Psoas muscle (tissue), 8 donors: ENCODE measurements around the gene TNNC1. TPM values are rescaled to one million over a fixed set of nuclear protein-coding genes. Genes with fewer than 3 reads are reported as not detected.

Experiments
- ATAC-seq, 4 donors: fragments of 200-7000 bp; cut with Tn5 transposase; one replicate each; pipeline ENCODE4 v1.9.1; 2020; ENCODE audit warnings: moderate library complexity in 3 of 4, mild to moderate bottlenecking in 2 of 4
- DNase-seq, 2 donors: peaks; one replicate each; pipeline ENCODE4 v3.0.0-alpha.2; 2020
- H3K27ac ChIP-seq: fragments of 200-600 bp; one replicate; pipeline ENCODE4 v1.8.0; 2022
- H3K27me3 ChIP-seq, 3 donors: fragments of 200-600 bp in 1 of 3; one replicate each; pipeline versions ENCODE4 v1.6.1 to v1.8.0; 2013 to 2022; ENCODE audit warnings: low read length in 2 of 3, mild to moderate bottlenecking in 2 of 3, moderate library complexity in 1 of 3; ENCODE audit not compliant: insufficient read depth in 3 of 3
- H3K36me3 ChIP-seq, 2 donors: fragments of 200-600 bp in 1 of 2; one replicate each; pipeline versions ENCODE4 v1.6.1 to v1.8.0; 2013 to 2022; ENCODE audit warnings: low read depth in 1 of 2, mild to moderate bottlenecking in 1 of 2, moderate library complexity in 1 of 2; ENCODE audit not compliant: insufficient read depth in 1 of 2
- H3K4me1 ChIP-seq: fragments of 200-600 bp; one replicate; pipeline ENCODE4 v1.8.0; 2022
- H3K4me3 ChIP-seq: fragments of 200-600 bp; one replicate; pipeline ENCODE4 v1.8.0; 2022; ENCODE audit warnings: mild to moderate bottlenecking
- H3K9me3 ChIP-seq: fragments of 200-600 bp; one replicate; pipeline ENCODE4 v1.8.0; 2022
- WGBS, 3 donors: extraction: QIAGEN DNeasy Blood & Tissue Kit; methylation state at CpG; one replicate each; pipeline versions ENCODE4 v1.1.6 to v1.1.7; 2013; 5-methylcytosine and 5-hydroxymethylcytosine counted together
- intact Hi-C, 2 donors: fragments of 100-400 bp; cut with DNase I; formaldehyde crosslinking; loops; one replicate each; pipeline versions ENCODE4 v1.11.0 to v1.14.2; 2022
- polyA plus RNA-seq, 3 donors: library from polyadenylated mRNA; stranded (reverse); fragments of 200-250 nt; gene quantifications; one replicate each; pipeline ENCODE4 v1.2.3, GENCODE V29; 2013
- total RNA-seq, 4 donors: library from RNA; stranded (reverse); fragmentation: NEBNext Ultra II Directional in 2 of 4; extraction: Animal tissue kit (Norgen Biotek cat#: 25700) in 2 of 4; gene quantifications; one replicate each; pipeline versions ENCODE4 v1.2.1 to v1.2.4, GENCODE V29; 2021 to 2023
- TF ChIP-seq, protein P1 (sequence below): fragments of 200-600 bp; IDR thresholded peaks from one replicate; pipeline ENCODE4 v1.8.0; 2022; ENCODE audit warnings: antibody characterized with exemption
- donor health status: healthy with polysubstance abuse.
- donor health status: DM: no; HTN: no; CAD: no; lungs with moderate emphysema.
- donor health status: Bipolar disorder and iron deficiency.
- donor health status: healthy.
- donor health status: DM: yes; HTN: yes; CAD: no.
- donor health status: DM: no; HTN: no; CAD: no.
- donor health status: DM: no; HTN: no; CAD: no.
- donor health status: DM: yes; HTN: yes; CAD: no.

Gene TNNC1
- total and polyA plus RNA-seq, 7 donors: 4,153 to 7,172 (median 6,385) TPM

- 85 to 97% (median 87%) methylated on average over 3 of the region's 3 CpGs for WGBS, 3 donors
- no peaks in the 10 kb centered on the region for H3K9me3 ChIP-seq
These were observed 31.2 kb downstream of the TNNC1 start for GRCh38 chr3:52422669-52423068.

DNA sequence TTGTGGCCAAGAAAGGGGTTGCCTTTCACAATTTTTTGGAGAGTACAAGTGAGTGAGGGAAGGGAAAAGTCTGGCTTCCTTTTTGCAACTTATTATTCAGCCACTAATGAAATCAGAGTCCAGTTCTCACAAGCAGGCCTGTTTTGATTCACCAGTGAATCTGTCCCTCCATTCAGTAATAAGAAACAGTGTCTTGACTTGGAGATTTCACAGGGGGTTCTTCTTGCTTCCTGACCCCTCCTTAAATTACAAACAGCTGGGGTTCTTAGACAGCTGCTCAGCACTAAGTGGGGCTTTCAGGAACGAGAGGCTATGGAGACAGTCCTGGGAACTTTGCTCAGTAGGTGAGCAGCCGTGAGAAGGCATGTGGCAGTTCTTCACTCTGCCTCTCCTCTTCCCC lies 33.5 kb downstream of the TNNC1 start:
- Histone ChIP-seq H3K27ac (no peak overlapping the region), H3K36me3 (peaks cover 0 to 6% of the 10 kb centered on the region in 2 donors), H3K9me3 (no peaks in the 10 kb centered on the region), H3K27me3 (no peaks in the 10 kb centered on the region), H3K4me3 (no peak overlapping the region), H3K4me1 (no peaks in the 10 kb centered on the region)
- 68 to 91% (median 70%) methylated on average over 2 of the region's 2 CpGs for WGBS, 3 donors
- intact Hi-C loops: no loop called here
- ATAC-seq: no peak
- TF ChIP-seq, protein P1, sequence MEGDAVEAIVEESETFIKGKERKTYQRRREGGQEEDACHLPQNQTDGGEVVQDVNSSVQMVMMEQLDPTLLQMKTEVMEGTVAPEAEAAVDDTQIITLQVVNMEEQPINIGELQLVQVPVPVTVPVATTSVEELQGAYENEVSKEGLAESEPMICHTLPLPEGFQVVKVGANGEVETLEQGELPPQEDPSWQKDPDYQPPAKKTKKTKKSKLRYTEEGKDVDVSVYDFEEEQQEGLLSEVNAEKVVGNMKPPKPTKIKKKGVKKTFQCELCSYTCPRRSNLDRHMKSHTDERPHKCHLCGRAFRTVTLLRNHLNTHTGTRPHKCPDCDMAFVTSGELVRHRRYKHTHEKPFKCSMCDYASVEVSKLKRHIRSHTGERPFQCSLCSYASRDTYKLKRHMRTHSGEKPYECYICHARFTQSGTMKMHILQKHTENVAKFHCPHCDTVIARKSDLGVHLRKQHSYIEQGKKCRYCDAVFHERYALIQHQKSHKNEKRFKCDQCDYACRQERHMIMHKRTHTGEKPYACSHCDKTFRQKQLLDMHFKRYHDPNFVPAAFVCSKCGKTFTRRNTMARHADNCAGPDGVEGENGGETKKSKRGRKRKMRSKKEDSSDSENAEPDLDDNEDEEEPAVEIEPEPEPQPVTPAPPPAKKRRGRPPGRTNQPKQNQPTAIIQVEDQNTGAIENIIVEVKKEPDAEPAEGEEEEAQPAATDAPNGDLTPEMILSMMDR: no peak
- no peak for DNase-seq

More at GRCh38 chr3:52422669-52423068, 31.2 kb downstream of the TNNC1 start:
- intact Hi-C loops: no loop called here
- H3K27me3 ChIP-seq: no peaks in the 10 kb centered on the region
- TF ChIP-seq, protein P1: no peak
- no peaks in the 10 kb centered on the region for H3K36me3 ChIP-seq
- ATAC-seq: no peak
- H3K4me3 ChIP-seq: no peak overlapping the region
- DNase-seq: no peak
- no peak overlapping the region for H3K27ac ChIP-seq
- H3K4me1 ChIP-seq: no peaks in the 10 kb centered on the region

GRCh38 chr3:52415800-52416199 lies 38.0 kb downstream of the TNNC1 start:
- TF ChIP-seq, protein P1: no peak
- no peaks in the 10 kb centered on the region for H3K27me3 ChIP-seq
- no peaks in the 10 kb centered on the region for H3K9me3 ChIP-seq
- no peak overlapping the region for H3K4me3 ChIP-seq
- 93 to 96% (median 93%) methylated on average over 3 of the region's 3 CpGs for WGBS, 3 donors
- H3K27ac ChIP-seq: no peak overlapping the region
- DNase-seq: no peak
- intact Hi-C loops: no loop called here
- peaks cover 0 to 23% of the 10 kb centered on the region in 2 donors for H3K36me3 ChIP-seq
- ATAC-seq: no peak
- peaks cover 20% of the 10 kb centered on the region for H3K4me1 ChIP-seq

DNA sequence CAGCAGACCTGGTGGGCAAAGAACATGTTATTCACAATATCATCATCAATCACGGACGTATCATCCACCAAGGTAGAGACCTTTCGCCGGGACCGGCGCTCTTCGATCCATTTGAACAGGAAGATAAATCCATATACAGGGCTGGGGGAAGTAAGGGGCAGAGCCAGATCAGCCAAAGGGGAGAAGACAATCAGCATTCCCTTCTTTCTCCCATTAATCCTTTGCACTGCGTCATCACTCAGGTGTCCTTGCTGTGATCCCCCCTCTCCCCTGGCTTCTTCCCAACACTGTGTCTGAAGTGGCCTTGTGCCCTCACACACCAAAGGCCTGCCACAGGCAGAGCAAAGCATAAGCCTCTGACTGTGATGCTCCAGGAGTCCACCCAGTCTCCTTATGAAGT lies 45.4 kb downstream of the TNNC1 start:
- WGBS, 3 donors: 90 to 92% (median 91%) methylated on average over 8 of the region's 8 CpGs
- peaks cover 35% of the 10 kb centered on the region for H3K4me1 ChIP-seq
- H3K4me3 ChIP-seq: peak overlapping the region; percentile 99
- no peak for ATAC-seq
- peaks cover 8 to 59% of the 10 kb centered on the region in 2 donors for H3K36me3 ChIP-seq
- TF ChIP-seq, protein P1: no peak
- intact Hi-C loops: loop anchor here in 1 of 2 donors (5.0 kb wide), 1 partner anchor 186 kb away; no protein-coding TSS in a partner anchor
- no peaks in the 10 kb centered on the region for H3K27me3 ChIP-seq
- H3K27ac ChIP-seq: peak overlapping the region; percentile 9
- H3K9me3 ChIP-seq: no peaks in the 10 kb centered on the region
- DNase-seq: peak in 1 of 2 donors; percentile 29

- DNase-seq (peak in 1 of 2 donors; percentile 51), ATAC-seq (no peak)
- Histone ChIP-seq H3K27ac (no peak overlapping the region), H3K4me1 (peaks cover 29% of the 10 kb centered on the region), H3K4me3 (no peak overlapping the region), H3K27me3 (no peaks in the 10 kb centered on the region), H3K9me3 (no peaks in the 10 kb centered on the region), H3K36me3 (peaks cover 11 to 61% of the 10 kb centered on the region in 2 donors)
- TF ChIP-seq, protein P1: no peak
- intact Hi-C loops: loop anchor here in 1 of 2 donors (5.0 kb wide), 1 partner anchor 185 kb away; no protein-coding TSS in a partner anchor
- 87 to 92% (median 90%) methylated on average over 3 of the region's 3 CpGs for WGBS, 3 donors
These were observed 46.1 kb downstream of the TNNC1 start for GRCh38 chr3:52407779-52408178.
